IPS DF 4.7 (cell line): ENCODE results near the gene ACOX2.

Source experiments
- DNase-seq: peaks from one replicate; pipeline ENCODE4 v3.0.0-alpha.2; 2013; ENCODE audit warnings: low spot score; ENCODE audit errors: extremely low read depth

Gene ACOX2

GRCh38 chr3:58474348-58474911, 62.6 kb downstream of the ACOX2 start:
- DNase-seq, result no peak

- DNase-seq, result no peak
Observed at GRCh38 chr3:58473275-58473674, 63.7 kb downstream of the ACOX2 start.

DNA sequence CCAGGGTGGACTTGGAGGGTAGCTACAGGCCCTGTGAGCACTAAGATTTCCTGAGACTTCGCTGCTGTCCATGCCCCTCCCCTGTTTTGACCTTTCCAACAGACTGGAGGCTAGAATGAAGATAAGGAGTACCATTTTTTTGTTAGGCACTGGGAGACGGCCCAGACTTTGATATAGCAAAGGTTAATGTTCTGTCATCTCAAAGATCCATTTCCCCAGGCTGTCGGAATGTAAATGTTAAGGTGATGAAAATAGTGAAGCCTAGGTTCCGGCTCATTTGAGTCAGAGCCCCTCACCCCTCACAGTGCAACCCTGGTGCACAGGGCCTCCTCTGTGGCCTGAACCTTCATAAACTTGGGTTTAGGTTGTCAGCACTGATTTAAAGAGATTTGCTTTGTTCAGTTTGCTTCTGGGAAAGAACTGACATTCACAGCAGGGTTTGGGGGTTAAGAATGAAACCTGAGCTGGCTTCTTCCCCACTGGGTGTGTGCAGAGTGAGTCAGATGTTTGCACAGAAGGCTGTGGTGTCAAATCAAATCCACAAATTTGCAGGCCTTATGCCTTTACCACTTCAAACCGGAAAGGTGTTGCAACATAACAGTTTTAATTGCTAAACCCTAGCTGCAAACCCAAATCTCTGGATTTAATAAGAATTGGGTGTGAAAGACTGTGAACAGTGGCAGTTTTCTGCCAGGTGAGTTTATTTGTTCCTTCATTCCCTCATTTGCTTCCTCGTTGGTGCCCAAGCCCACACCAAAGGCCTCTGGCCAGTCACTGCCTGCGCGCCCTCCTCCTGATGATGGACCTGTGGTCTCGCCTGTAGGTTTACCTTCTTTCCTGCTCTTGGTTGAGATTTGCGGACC, 65.7 kb downstream of the ACOX2 start:
- DNase-seq, result no peak

DNA sequence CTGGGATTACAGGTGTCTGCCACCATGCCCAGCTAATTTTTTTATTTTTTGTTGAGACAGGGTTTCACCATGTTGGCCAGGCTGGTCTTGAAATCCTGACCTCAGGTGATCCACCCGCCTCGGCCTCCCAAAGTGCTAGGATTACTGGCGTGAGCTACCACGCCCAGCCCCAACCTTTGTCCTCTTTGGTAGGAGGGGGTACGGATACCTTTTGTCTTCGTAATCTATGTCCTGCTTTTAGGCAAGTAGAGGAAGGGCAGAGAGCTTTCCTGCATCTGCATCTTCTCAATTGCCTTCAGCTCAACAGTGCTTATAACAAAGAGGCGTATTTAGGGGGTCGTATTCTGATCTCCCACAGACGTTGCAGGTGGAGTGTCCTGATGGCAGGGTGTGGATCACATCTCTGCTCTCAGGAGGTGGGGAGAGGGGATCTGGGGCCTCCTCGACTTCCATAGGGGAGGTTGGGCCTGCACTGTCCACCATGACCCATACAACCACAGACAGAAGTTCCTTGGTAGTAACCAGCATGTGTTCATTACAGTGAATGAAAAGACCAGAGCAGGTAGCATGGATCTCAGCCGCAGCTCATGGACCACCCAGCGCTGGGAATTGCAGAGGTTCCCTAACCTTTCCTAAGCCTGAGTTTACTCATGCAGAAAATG, 66.5 kb downstream of the ACOX2 start:
- no peak for DNase-seq

- no peak for DNase-seq
Observed at GRCh38 chr3:58469096-58469495, 67.9 kb downstream of the ACOX2 start.

- no peak for DNase-seq
Observed at GRCh38 chr3:58466899-58467563, 70.0 kb downstream of the ACOX2 start.

GRCh38 chr3:58464866-58465265, 72.1 kb downstream of the ACOX2 start:
- no peak for DNase-seq

DNA sequence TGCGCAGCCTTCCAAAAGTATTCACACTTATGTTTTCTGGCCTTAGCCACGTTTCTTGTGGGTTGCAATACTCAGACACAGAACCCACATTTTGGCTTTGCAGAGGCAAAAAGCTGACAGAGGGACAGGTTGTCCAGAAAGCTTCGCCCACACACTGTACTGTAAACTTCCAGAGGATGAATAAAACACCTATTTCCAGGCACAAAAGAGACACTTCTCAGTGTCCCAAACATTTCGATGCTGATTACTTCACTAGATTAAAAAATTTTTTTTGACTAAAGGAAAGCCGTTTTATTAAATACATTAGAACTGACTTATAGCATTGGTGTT, 73.1 kb downstream of the ACOX2 start:
- DNase-seq, result no peak

DNA sequence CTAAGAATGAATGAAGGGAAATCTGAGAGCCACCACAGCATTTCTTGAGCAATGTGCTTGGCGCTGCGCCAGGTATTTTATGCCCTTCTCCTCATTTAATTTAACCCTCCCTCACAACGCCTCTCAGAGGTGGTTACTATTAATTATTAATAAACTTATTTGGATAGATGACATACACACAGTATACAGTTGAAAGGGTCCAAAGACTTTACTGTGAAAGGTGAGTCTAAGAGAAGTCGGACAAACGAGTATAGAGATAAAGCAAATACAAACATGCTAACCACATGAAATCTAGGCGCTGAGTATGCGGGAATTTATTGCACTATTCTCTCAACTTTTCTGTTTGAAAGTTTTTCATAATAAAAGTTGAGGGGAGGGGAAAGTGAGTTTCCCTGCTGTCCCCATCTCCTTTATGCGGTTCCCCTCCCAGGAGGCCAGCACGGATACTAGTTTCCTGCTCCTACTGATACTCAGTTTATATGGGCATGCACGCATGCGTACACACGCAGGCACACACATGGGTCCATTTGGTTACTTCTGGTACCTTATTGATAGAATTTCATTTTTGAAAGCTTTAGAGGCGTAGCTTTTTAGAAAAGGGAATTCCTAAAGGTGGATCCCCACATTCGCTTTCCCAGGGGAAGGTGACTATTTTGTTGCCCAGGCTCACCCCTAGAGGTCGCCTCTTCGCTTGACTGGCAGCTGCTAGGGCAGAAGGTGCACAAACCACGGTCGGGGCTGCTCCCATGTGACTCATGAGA, 73.6 kb downstream of the ACOX2 start:
- peak; percentile 28 for DNase-seq

GRCh38 chr3:58462829-58463180, 74.2 kb downstream of the ACOX2 start:
- no peak for DNase-seq

- DNase-seq, result no peak
Observed at GRCh38 chr3:58459160-58459559, 77.8 kb downstream of the ACOX2 start.
